Cardiac fibroblast (primary cell): ENCODE results near the gene CHP1.
"Not testable (repeated sequence)": the region's sequence is repeated elsewhere in the genome, so short reads cannot be mapped to it uniquely, and the experiment has no call there.

Experiments
- DNase-seq, 2 donors: peaks; one replicate each; pipeline versions ENCODE4 v3.0.0 to v3.0.0-alpha.2; 2010; ENCODE audit warnings: low read depth in 2 of 2
- H3K4me3 ChIP-seq, 2 donors: replicated peaks in 1 of 2; 1 replicate in 1 of 2; 2 replicates in 1 of 2; pipeline ENCODE4 v1.5.1; 2011; ENCODE audit warnings: low read depth in 2 of 2, low read length in 2 of 2, mild to moderate bottlenecking in 2 of 2, moderate library complexity in 1 of 2
- TF ChIP-seq, protein P1 (sequence below): IDR thresholded peaks from one replicate; pipeline ENCODE4 v1.5.1; 2011; ENCODE audit warnings: low read depth, mild to moderate bottlenecking, low read length, inconsistent platforms

The CHP1 gene

DNA sequence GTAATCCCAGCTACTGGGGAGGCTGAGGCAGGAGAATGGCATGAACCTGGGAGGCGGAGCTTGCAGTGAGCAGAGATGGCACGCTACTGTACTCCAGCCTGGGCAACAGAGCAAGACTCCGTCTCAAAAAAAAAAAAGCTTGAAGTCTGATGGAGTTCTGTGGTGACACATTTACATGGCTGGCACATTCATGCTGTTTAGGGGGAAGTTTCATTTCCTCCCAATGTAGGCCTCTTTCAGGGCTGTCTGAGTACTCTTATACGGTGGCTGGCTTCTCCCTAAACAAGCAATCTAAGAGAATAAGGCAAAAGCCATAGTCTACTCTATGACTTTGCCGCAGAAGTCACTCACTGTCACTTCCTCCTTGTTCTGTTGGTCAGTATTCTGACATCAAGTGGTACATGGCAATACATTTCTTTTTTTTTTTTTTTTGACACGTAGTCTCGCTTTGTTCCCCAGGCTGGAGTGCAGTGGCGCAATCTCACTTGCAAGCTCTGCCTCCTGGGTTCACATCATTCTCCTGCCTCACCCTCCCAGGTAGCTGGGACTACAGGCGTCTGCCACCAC, 60.1 kb downstream of the CHP1 start:
- no peak overlapping the region for H3K4me3 ChIP-seq
- TF ChIP-seq, protein P1, sequence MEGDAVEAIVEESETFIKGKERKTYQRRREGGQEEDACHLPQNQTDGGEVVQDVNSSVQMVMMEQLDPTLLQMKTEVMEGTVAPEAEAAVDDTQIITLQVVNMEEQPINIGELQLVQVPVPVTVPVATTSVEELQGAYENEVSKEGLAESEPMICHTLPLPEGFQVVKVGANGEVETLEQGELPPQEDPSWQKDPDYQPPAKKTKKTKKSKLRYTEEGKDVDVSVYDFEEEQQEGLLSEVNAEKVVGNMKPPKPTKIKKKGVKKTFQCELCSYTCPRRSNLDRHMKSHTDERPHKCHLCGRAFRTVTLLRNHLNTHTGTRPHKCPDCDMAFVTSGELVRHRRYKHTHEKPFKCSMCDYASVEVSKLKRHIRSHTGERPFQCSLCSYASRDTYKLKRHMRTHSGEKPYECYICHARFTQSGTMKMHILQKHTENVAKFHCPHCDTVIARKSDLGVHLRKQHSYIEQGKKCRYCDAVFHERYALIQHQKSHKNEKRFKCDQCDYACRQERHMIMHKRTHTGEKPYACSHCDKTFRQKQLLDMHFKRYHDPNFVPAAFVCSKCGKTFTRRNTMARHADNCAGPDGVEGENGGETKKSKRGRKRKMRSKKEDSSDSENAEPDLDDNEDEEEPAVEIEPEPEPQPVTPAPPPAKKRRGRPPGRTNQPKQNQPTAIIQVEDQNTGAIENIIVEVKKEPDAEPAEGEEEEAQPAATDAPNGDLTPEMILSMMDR: no peak
- DNase-seq: no peak

- no peak overlapping the region for H3K4me3 ChIP-seq
- TF ChIP-seq, protein P1: no peak
Measured at GRCh38 chr15:41292521-41292920, 61.5 kb downstream of the CHP1 start.

GRCh38 chr15:41301139-41301538, 70.1 kb downstream of the CHP1 start:
- H3K4me3 ChIP-seq, DNase-seq: not testable (repeated sequence)

More at GRCh38 chr15:41292521-41292920, 61.5 kb downstream of the CHP1 start:
- DNase-seq: no peak

GRCh38 chr15:41301587-41301986, 70.5 kb downstream of the CHP1 start:
- H3K4me3 ChIP-seq: no peak overlapping the region
- TF ChIP-seq, protein P1: no peak
- no peak for DNase-seq

DNA sequence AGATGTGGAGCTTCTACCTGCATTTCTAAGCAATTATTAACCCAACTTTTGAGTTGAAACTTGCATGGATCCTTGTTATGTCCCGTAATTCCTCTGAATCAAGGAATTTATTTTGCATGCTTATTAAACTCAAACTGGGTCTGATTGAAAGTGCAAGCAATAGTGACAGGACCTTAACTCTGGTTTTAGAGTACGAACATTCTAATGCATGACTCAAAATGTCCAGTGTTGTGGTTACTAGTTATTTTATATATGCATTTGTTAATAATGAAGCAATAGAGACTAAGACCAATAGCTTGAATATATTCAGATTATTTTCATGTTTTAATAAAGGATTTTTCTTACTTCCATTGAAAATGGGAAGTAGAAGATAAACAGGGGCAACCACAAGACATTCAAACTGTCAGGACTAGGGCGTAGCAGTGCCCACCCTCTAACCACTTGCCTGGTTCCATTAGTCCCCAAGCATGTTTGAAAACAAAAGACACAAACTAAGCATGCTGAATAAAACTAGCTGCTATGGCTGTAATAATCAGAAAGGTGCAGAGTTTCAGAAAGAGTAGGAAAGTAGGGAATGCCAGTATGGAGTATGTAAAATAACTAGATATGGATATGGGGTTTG, 73.2 kb downstream of the CHP1 start:
- TF ChIP-seq, protein P1: no peak
- no peak for DNase-seq
- no peak overlapping the region for H3K4me3 ChIP-seq

DNA sequence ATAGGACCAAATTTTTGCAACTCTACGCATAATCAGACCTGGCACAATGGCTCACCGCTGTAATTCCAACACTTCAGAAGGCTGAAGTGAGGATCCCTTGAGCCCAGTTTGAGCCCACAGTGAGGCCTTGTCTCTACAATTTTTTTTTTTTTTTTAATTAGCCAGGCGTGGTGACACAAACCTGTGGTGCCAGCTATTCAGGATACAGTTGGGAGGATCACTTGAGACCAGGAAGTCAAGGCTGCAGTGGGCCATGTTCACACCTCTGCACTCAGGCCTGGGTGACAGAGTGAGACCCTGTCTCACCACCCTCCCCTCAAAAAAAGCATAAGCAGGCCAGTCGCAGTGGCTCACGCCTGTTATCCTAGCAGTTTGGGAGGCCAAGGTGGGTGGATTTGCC, 76.6 kb downstream of the CHP1 start:
- no peak overlapping the region for H3K4me3 ChIP-seq
- TF ChIP-seq, protein P1: no peak
- no peak for DNase-seq

GRCh38 chr15:41309226-41309905, 78.3 kb downstream of the CHP1 start:
- no peak overlapping the region for H3K4me3 ChIP-seq
- DNase-seq: no peak

DNA sequence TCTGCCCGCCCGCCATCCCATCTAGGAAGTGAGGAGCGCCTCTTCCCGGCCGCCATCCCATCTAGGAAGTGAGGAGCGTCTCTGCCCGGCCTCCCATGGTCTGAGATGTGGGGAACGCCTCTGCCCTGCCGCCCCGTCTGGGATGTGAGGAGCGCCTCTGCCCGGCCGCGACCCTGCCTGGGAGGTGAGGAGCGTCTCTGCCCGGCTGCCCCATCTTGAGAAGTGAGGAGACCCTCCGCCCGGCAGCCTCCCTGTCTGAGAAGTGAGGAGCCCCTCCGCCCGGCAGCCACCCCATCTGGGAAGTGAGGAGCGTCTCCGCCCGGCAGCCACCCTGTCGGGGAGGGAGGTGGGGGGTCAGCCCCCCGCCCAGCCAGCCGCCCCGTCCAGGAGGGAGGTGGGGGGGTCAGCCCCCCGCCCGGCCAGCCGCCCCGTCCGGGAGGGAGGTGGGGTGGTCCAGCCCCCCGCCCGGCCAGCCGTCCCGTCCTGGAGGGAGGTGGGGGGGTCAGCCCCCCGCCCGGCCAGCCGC, 89.8 kb downstream of the CHP1 start:
- not testable (repeated sequence) for H3K4me3 ChIP-seq, DNase-seq

More at GRCh38 chr15:41309226-41309905, 78.3 kb downstream of the CHP1 start:
- TF ChIP-seq, protein P1: no peak
